ENCODE measurements around the gene SH2D3A.
"Not testable (repeated sequence)": the region's sequence is repeated elsewhere in the genome, so short reads cannot be mapped to it uniquely, and the experiment has no call there.

The SH2D3A gene

GRCh38 chr19:6754136-6754535 is 13.1 kb downstream of the SH2D3A start:
- TF ChIP-seq CTCF (IDR thresholded peaks at IDR 0.05; ENCODE audit: low read depth, low read length), result no peak
- no peak overlapping the region for H3K4me3 ChIP-seq (ENCODE audit: low read depth, low read length)

GRCh38 chr19:6753178-6754031 is 13.8 kb downstream of the SH2D3A start:
- no peak overlapping the region for H3K4me3 ChIP-seq (ENCODE audit: low read depth, low read length)
- no peak for TF ChIP-seq CTCF (IDR thresholded peaks at IDR 0.05; ENCODE audit: low read depth, low read length)

GRCh38 chr19:6752256-6753177 is 14.7 kb downstream of the SH2D3A start:
- H3K4me3 ChIP-seq (ENCODE audit: low read depth, low read length), result no peak overlapping the region
- no peak for TF ChIP-seq CTCF (IDR thresholded peaks at IDR 0.05; ENCODE audit: low read depth, low read length)

- TF ChIP-seq CTCF (IDR thresholded peaks at IDR 0.05; ENCODE audit: low read depth, low read length), result no peak
These were observed 16.0 kb downstream of the SH2D3A start for GRCh38 chr19:6751189-6751588.

GRCh38 chr19:6750062-6750461 is 17.2 kb downstream of the SH2D3A start:
- TF ChIP-seq CTCF (IDR thresholded peaks at IDR 0.05; ENCODE audit: low read depth, low read length), result no peak
- no peak overlapping the region for H3K4me3 ChIP-seq (ENCODE audit: low read depth, low read length)

More at GRCh38 chr19:6751189-6751588, 16.0 kb downstream of the SH2D3A start:
- H3K4me3 ChIP-seq (ENCODE audit: low read depth, low read length), result no peak overlapping the region

- not testable (repeated sequence) for H3K4me3 ChIP-seq (ENCODE audit: low read depth, low read length)
These were observed 18.7 kb downstream of the SH2D3A start for GRCh38 chr19:6748543-6748942.

GRCh38 chr19:6745965-6746364 is 21.3 kb downstream of the SH2D3A start:
- no peak overlapping the region for H3K4me3 ChIP-seq (ENCODE audit: low read depth, low read length)
- TF ChIP-seq CTCF (IDR thresholded peaks at IDR 0.05; ENCODE audit: low read depth, low read length), result no peak
